ENCODE measurements around the gene TUBA3E.
"Not testable (repeated sequence)": the region's sequence is repeated elsewhere in the genome, so short reads cannot be mapped to it uniquely, and the experiment has no call there.

TUBA3E gene

DNA sequence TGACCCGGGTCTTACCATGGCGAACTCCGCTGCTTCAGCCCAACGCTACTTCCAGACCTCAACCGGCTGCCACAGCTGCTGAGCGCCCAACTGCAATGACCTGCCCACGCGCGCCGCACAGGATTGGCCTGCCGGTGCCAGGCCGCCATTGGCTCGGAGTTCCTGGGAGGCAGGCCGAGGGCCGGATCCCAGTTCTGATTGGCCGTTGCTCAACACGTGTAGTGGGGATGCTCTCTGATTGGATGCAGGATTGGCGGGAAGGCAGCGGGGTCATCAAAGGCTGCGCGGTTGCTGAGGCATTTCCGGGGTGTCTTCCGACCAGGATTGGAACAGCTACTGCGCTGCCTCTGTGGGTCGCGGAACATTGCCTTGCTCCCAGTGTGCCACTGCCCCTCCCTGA lies at the start of gene TUBA3E:
TSS of gene TUBA3E (minus strand) at position 97 of the 400 bp plus-strand sequence. CDS start at position 18, 79 bp downstream.
- DNase-seq = no peak

DNA sequence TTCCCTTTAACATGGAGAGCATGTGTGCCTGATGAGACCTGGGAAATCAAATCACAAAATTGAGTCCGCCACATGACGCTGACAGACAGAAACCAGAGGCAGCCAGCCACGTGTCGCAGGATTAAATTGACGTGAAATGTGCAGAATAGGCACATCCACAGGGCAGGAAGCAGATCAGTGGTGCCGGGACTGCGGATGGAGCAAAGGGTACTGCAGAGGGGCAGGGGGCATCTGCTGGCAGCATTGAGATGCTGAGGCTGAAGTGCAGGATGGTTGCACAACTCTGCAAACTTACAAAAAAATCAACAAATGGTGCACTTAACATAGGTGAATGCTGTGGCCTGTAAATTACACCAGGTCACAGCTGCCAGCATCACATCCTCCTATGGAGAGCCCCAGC lies 48.2 kb upstream of the TUBA3E start:
- DNase-seq = no peak

DNA sequence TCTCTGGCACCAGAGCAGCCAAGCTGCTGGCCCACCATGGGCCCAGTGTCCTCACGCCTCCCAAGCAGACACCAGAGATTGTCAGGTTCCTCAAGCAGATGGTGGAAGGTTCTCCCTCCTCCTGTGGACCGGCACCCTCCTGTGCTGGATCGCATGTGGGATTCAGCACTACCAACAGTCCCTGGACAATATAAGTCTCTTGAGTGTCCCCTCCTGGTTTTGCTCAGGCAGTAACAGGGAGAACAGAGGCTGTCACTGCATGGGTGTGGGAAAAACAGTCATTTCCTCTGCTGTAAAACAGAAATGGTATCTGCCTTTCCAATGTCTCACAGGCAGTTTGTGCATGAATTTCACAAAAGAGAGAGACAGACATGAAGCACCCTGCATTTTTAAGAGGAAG lies 47.7 kb upstream of the TUBA3E start:
- DNase-seq = no peak

DNA sequence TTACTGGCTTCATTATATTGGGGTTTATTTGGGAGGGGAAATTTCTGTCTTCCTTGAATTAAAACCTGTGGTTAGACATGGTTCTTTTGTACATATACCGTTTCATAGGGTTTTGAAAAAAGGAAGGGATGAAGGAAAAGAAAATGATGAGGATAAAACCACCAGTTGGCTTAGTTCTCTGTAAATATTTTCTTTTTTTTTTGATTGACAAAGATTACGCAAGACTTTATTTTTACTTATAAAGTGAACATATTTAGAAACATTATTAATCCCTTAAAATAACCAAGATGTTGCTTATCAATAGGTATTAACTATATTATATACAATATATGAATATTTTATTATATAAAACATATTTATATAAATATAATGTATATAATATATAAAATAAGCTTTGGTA lies 45.1 kb upstream of the TUBA3E start:
- DNase-seq = no peak

DNA sequence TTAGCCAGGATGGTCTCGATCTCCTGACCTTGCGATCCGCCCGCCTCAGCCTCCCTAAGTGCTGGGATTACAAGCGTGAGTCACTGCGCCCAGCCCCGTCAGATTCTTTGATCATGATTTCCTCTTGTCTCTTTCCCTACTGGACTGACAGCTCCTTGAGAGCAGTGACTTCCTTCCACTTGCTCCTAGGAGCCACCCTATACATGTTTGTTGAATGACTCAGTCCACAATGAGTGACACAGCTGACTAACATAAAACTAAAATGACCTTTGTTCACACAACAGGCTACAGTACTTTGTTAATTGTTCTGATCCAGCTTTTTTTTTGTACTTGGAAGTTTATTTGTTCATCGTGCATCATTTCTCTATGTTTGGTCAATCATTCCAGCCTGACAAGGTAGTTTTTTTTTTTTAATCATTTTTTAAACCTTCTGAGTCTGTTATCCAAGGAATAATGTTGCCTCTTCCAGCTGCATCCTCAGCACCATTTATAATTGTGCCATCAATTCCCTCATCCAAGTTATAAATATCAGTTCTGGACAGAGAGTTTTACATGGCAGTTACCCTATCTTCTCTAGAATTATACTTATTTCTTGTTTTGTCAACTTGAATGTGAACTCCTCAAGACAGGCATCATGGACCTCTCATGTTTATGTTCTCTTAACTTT lies 42.9 kb upstream of the TUBA3E start:
- no peak for DNase-seq

DNA sequence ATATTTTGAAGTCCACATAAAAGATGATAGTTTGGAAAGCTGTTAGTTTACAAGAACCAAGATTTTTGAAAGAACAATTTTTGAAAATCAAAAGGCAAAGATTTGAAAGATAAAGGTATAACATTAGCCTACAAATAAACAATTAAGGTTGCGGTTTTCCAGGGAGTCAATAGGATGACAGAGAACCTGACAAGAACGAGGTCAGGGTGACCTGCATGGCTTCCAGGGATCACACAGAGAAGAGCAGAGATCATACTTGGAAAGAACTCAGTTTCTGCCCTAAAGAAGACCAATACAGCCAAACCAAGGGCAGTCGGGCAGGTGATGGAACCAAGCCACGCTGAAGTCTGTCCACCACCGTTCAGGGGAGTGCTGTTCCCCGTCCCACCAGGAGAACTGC lies 41.3 kb upstream of the TUBA3E start:
- not testable (repeated sequence) for DNase-seq

DNA sequence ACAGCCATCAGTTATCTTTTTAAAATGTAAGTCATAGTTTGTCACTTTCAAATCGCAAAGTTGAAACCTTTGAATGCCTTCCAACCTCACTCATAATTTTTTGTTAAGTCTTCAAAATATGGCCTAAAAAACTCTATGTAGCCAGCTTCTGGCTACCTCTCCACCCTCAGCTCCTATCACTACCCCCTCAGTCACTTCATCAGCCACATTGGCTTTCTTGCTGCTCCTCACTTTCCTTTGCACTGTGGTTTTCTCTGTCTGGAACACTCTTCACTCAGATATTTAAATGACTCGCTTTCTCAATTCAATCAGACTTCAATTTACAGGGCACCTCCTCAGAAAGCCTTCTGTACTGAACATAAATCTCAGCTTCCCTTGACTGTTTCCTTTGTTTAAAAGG lies 34.8 kb upstream of the TUBA3E start:
- not testable (repeated sequence) for DNase-seq

DNA sequence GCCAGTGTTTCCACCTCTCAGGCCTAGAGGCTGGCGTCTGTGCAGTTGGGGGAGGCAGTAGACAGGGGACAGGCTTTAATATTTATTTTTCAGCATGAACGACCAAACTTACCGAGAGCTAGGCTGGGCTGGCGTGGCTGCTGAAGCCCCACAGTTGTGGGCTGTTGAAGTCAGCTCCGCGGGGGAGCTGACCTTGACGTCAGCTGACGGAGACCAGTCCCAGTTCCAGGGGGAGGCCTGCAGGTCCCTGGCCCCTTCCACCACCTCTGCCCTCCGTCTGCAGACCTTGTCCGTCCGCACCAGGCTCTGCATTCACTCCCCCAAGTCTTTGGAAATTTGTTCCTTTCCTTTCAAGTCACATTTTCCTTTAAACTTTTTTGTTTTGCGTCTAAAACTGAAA lies 33.4 kb upstream of the TUBA3E start:
- DNase-seq = no peak

DNA sequence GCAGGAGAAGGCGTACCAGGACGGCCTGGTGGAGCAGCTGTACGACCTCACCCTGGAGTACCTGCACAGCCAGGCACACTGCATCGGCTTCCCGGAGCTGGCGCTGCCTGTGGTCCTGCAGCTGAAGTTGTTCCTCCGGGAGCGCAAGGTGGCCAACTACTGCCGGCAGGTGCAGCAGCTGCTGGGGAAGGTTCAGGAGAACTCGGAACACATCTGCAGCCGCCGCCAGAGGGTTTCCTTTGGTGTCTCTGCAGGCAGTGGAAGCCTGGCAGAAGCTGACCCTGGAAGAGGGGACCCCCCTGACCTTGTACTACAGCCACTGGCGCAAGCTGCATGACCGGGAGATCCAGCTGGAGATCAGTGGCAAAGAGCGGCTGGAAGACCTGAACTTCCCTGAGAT lies 32.7 kb upstream of the TUBA3E start:
- not testable (repeated sequence) for DNase-seq

DNA sequence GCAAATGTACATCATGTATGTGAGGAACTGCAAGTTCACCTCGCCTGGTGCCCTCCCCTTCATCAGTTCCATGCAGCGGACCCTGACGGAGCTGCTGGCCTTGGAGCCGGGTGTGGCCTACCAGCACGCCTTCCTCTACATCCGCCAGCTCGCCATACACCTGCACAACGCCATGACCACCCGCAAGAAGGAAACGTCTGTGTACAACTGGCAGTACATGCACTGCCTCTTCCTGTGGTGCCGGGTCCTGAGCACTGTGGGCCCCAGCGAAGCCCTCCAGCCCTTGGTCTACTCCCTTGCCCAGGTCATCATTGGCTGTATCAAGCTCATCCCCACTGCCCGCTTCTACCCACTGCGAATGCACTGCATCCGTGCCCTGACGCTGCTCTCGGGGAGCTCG lies 32.1 kb upstream of the TUBA3E start:
- not testable (repeated sequence) for DNase-seq

DNA sequence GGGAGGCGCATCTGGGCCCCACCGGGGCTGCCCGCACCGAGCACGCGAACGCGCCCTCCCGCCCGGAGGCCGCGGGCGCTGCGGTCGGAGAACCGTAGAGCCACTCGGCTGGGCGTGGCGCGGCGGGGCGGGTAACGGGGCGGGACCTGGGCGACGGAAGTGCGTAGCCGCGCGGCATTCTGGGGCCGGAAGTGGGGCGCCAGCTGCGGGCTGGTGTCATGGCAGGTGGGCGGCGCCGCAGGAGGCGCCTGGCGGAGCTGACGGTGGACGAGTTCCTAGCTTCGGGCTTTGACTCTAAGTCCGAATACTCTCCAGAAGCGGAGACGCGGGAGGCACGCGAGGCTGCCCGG lies 30.9 kb upstream of the TUBA3E start:
- DNase-seq = not testable (repeated sequence)

DNA sequence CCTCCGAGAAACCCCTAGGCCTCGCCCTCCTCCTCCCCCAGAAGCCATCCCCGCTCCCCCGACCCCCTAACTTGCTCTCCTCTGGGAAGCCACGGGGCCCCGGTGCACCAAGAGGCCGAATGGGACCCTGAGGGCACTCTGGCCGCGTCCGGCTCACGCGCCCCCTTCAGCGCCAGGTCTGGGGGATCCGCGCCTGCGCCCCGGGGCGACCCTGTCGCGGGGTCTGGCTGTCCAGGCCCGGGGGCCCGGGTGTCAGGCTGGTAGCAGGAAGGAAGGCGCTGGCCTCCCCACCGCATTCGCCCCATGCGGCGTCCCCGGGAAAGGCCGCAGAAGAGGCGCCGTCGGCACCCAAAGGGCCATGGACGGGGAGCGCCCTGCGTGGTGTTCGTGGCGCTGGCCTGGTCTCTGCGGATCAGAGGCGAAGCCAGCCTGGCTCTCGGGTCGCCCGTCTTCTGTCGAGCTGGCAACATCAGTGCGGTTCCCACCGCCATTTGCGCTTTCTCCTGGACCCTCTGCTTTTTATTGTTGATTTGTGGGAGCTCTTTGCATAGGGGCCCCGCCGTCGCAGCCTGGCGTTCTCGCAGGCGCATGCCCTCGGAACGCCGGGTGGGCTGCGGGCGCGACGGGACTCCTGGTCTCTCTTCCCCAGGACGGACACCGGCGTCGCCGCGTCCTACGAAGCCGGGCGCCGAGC lies 30.4 kb upstream of the TUBA3E start:
- DNase-seq = not testable (repeated sequence)

DNA sequence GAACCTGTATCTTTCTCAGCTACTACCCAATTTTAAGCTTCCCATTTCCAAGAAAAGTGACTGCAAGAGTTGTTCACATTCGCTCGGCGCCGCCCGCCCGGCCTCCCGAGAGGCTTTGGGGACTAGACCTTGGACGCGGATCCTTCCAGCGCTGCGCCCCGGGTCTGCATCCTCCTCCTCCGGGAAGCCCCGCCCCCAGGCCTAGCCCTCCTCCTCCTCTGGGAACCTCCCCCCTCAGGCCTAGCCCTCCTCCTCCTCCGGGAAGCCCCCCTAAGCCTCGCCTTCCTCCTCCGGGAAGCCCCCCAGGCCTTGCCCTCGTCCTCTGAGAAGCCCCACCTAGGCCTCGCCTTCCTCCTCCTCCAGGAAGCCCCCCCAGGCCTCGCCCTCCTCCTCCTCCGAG lies 29.8 kb upstream of the TUBA3E start:
- not testable (repeated sequence) for DNase-seq

DNA sequence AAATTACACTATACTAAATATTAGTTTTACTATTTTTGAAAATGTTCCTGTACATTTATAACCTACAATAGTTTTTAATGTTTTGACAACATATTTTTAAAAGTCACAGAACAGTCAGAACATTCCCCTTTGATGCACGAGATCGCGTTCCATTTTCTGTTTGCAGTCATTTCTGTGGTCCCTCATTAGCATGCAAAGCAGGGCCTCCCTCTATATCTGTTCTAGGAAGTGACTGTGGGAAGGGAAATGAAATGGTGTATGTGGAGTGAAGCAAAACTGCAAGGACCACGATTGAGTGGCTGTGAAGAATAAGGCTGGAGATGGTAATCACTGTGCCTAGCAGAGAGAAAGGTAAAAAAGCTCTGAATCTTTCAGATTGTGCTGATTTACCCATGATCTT lies 24.3 kb upstream of the TUBA3E start:
- DNase-seq = not testable (repeated sequence)

DNA sequence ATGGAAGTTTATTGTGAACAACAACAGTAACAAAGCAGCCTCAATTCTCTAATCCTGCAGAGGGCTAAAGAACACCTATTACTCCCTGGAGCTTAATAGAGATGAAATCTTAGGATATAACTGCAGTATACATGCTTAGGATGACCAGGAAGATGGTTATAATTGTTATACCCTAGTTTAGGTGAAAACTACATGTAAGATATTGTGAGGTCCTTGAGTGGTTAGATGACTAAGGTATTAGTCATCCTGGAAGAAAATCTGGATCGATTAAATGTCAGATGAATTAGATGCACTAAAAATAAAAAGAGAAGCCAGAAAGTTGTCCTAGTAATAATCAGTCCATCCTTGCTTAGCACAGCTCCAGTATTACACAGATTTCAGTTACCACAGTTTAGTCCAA lies 22.3 kb upstream of the TUBA3E start:
- not testable (repeated sequence) for DNase-seq

DNA sequence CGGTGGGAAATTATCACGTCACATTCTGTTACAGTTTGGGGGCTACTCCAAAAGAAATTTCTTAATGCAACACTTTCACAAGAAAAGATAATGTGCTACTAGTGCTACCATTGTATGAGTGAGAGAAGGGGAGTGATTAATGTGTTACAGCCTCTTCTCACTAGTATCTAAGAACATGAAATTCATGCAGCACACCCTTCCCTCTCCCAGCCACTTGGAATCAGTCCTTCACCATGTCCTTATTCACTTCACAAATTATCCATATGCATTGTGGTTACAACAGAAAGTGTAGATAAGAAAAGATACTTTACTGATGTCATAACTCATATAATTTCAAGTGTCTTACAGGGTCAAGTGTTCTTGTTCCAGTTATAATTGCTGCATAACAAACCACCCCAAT lies 20.9 kb upstream of the TUBA3E start:
- DNase-seq = not testable (repeated sequence)

DNA sequence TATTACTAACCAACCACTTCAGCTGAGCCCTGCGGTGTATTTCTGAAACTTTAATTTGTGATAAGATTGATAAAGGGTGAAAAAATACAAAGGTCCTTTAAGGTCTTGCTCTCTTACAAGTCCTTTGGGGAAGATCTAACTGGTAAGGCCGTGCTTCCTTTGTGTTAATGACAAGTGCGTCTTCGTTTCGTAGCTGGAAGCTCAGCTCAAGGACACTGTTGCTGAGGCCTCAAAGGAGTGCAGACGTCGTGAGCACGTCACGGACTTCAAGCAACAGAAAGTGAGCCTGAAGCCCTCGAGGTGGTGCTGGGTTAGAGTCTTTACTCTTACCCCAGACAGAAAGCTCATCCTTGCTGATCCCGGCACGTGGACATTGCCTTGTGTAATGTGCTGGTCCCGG lies 8.8 kb upstream of the TUBA3E start:
- DNase-seq = not testable (repeated sequence)

DNA sequence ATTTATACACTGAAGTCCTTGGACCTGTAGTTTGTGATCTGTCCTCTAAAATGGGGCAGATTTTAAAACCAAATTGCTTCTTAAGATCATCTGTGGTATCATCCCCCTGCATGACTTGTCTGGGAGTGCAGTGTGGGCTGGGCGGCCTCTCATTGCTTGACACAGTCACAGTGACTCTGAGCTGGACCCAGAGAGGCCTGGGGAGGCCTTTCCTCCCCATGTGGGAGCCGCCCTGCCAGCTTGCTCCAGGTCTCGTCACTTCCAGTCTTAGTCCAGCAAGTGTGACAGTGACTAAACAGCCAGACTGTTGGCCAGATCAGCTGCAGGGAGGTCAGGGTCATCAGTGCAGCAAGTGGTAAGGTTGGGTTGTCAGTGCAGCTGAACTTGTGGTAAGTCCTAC lies 4.9 kb upstream of the TUBA3E start:
- not testable (repeated sequence) for DNase-seq

DNA sequence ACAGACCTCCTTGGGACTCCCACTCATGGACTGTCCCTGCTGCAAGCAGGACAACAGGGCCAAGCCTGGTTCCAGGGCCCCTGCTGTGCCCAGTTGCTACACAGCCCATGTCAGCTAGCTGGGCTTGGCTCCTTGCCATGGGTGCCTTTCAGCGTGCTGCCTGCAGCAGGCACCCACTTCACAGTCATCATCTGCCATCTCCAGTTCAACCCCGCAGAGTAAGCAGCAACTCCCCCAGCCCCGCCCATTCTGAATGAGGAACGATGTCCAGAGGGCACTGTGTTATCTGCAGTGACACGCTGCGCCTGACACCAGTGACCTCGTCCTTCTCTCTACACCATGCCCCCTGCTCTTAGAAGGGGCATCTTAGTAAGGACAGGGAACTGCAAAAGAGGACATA lies 4.3 kb upstream of the TUBA3E start:
- not testable (repeated sequence) for DNase-seq

DNA sequence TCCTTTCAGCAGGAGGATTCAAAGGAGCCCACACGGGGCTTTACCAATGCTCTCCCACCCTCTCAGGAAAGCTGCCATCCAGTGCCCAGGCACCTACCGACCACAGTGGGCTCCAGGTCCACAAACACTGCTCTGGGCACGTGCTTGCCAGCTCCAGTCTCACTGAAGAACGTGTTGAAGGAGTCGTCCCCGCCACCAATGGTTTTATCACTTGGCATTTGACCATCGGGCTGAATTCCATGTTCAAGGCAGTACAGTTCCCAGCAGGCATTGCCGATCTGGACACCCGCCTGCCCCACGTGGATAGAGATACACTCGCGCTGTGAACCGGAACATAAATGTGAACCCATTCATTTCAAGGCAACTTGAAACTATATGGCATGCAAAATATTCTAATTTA lies 2.2 kb downstream of the TUBA3E start:
- not testable (repeated sequence) for DNase-seq

DNA sequence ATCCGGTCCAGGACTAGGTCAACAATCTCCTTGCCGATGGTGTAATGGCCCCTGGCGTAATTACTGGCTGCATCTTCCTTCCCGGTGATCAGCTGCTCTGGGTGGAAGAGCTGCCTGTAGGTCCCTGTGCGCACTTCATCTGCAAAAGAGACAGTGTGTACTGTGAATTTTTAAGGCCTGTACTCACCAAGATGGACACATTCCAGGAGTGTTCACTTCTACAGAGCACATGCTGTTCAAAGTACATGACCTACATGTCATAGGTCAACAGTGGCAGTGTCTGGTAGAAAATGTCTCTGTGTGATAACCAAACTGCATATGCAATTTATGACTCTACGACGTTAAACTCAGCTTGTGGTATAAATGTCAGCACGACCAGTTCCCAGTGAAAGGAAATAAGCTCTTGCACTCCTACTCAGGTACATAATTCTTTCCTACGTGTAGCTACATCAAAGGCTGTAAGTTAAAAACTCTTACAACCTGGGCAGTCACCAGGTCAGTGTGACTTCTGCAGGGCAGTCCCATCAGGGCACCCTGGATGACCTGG lies 3.1 kb downstream of the TUBA3E start:
- DNase-seq = not testable (repeated sequence)

DNA sequence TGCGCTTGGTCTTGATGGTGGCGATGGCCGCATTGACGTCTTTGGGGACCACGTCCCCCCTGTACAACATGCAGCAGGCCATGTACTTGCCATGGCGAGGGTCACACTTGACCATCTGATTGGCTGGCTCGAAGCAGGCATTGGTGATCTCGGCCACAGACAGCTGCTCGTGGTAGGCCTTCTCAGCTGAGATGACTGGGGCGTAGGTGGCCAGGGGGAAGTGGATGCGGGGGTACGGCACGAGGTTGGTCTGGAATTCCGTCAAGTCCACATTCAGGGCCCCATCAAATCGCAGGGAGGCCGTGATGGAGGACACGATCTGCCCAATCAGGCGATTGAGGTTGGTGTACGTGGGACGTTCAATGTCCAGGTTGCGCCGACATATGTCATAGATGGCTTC lies 4.4 kb downstream of the TUBA3E start:
- DNase-seq = not testable (repeated sequence)

DNA sequence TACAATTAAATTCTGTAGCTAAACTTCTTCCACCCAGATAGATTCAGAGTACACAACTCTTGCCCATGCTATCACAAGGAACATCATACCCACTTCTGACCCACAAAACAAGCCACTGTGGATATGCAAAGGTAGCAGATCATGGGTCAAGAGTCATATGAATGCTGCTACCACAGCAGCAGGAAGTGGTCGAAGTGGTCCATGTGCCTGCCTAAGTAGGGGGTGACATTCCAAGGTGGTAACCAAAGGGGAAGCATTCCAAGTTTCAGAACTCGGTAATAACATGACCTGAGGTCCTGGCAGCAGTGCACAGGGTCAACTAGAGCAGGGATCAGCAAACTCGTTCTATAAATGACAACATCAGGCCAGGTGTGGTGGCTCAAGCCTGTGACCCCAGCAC lies 5.8 kb downstream of the TUBA3E start:
- not testable (repeated sequence) for DNase-seq

DNA sequence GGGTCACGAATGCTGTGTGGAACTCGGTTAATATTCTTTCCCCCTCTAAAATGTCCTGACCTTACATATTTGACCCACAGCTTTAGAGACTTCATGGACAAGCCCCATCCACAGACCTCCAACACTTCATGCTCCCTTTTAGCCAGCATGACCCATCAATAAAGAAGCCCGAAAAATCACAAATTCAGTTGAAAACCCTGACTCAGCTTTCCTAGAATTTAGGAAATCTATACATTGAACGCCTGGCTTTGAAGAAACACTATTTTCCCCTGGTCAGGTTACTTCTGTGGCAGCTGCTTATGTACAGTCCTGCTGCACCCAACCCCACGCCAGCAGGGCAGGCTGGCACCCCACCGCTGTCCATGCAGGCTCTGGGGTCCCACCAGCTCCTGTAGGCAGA lies 6.9 kb downstream of the TUBA3E start:
- DNase-seq = not testable (repeated sequence)
